ENCODE data around the gene CALML5. TPM values are rescaled to one million over a fixed set of nuclear protein-coding genes. Genes with fewer than 3 reads are reported as not detected.

CALML5 gene
- total RNA-seq, 1 experiment from 2014 or later: not detected

DNA sequence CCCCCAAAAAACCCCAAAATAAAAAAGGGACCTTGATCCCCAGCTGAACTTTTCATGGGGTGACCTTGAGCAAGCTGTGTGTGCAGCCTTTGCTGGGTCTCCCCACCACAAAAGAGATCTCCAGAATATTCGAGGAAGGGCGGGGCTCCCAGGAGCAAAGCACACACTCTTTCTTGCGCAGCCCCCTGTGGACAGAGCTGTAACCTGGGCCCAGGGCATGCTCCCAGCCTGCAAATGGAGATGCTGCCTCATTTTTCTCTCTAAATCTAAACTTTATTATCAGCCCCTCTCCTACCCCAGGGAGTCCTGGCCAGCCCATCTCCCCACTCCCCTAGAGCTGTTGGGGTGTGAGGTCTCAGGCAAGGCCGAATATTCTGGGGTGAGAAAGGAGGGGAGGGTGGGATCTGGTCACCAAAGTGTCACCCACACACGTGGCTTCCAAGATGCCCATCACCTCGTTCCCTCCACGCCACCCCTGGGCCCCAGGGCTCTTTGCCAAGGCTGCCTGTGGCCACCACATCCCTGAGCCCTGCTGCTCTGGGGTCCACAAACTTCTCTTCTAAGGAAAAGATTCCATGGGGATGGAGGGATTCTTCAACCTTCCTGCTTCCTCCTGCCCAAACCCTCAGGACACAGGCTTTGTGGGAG, 23.7 kb upstream of the CALML5 start:
- no TSS peak for BruUV-seq (replicated peaks)
- no peak for DNase-seq (ENCODE audit: low read depth, low spot score)
- ChIA-PET POLR2A (no interaction called here), CTCF (no interaction called here), RAD21 (ENCODE audit: low non-redundant PET in 1 of 2, low total read pairs in 2 of 2, uncharacterized antibody in 2 of 2, unreplicated experiment in 2 of 2) (no interaction called here)
- intact Hi-C loops (cut with micrococcal nuclease): no loop called here
- Histone ChIP-seq H3K9me2 (ENCODE audit: insufficient read depth) (no peaks in the 10 kb centered on the region), H3K4me2 (ENCODE audit: low read length) (no peak overlapping the region), H3K9me3 (ENCODE audit: control insufficient read depth in 1 of 2, insufficient read depth in 1 of 2, low read depth in 1 of 2, low read length in 2 of 2) (no peaks in the 10 kb centered on the region), H3K79me2 (ENCODE audit: insufficient read depth, low read length) (no peaks in the 10 kb centered on the region), H4K20me1 (ENCODE audit: insufficient read depth) (no peaks in the 10 kb centered on the region), H3K4me1 (ENCODE audit: control insufficient read depth in 1 of 2, insufficient read depth in 2 of 2, low read length in 2 of 2) (no peaks in the 10 kb centered on the region), H2AFZ (ENCODE audit: low read depth, low read length, poor library complexity, severe bottlenecking) (no peak overlapping the region), H3K27ac (ENCODE audit: low read depth, low read length) (no peak overlapping the region), H3K36me3 (ENCODE audit: control insufficient read depth in 1 of 2, insufficient read depth in 2 of 2, low read length in 2 of 2) (no peaks in the 10 kb centered on the region), H3K27me3 (ENCODE audit: insufficient read depth, low read length) (no peaks in the 10 kb centered on the region), H3K4me3 (replicated peaks in 1 of 2; ENCODE audit: low read depth in 1 of 2, low read length in 2 of 2) (no peak overlapping the region), H3K9ac (ENCODE audit: low read length) (no peak overlapping the region)
- TF ChIP-seq EGR1 (IDR thresholded peaks at IDR 0.05; ENCODE audit: low read depth) (no peak), TCF7L2 (IDR thresholded peaks at IDR 0.05; ENCODE audit: borderline replicate concordance, extremely low read depth, insufficient read depth, insufficient read length) (no peak), POLR2AphosphoS5 (IDR thresholded peaks at IDR 0.05; ENCODE audit: low read depth, low read length) (no peak), EZH2 (IDR thresholded peaks at IDR 0.05) (no peak), CEBPB (IDR thresholded peaks at IDR 0.05; ENCODE audit: low read depth) (no peak), RAD21 (IDR thresholded peaks at IDR 0.05; ENCODE audit: low read depth) (no peak)
- TF ChIP-seq, protein P1, sequence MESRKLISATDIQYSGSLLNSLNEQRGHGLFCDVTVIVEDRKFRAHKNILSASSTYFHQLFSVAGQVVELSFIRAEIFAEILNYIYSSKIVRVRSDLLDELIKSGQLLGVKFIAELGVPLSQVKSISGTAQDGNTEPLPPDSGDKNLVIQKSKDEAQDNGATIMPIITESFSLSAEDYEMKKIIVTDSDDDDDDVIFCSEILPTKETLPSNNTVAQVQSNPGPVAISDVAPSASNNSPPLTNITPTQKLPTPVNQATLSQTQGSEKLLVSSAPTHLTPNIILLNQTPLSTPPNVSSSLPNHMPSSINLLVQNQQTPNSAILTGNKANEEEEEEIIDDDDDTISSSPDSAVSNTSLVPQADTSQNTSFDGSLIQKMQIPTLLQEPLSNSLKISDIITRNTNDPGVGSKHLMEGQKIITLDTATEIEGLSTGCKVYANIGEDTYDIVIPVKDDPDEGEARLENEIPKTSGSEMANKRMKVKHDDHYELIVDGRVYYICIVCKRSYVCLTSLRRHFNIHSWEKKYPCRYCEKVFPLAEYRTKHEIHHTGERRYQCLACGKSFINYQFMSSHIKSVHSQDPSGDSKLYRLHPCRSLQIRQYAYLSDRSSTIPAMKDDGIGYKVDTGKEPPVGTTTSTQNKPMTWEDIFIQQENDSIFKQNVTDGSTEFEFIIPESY (IDR thresholded peaks at IDR 0.05; ENCODE audit: extremely low read depth, insufficient replicate concordance, low read length): no peak
- TF ChIP-seq, protein P2, sequence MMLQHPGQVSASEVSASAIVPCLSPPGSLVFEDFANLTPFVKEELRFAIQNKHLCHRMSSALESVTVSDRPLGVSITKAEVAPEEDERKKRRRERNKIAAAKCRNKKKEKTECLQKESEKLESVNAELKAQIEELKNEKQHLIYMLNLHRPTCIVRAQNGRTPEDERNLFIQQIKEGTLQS (IDR thresholded peaks at IDR 0.05): no peak
- no peak for ATAC-seq

Measured in HCT116 (cell line).